H1 (cell line): ENCODE measurements around the gene UMAD1. TPM values are rescaled to one million over a fixed set of nuclear protein-coding genes. Genes with fewer than 3 reads are reported as not detected.

Source experiments
- HDAC2 ChIP-seq, 2 experiments: fragments of 300-600 bp in 1 of 2; sonication (generic) in 1 of 2; IDR thresholded peaks; 2 replicates each; pipeline ENCODE4 v1.6.1; 2011 to 2012; ENCODE audit warnings: low read depth in 2 of 2, low read length in 2 of 2, mild to moderate bottlenecking in 2 of 2, moderate library complexity in 2 of 2, borderline replicate concordance in 1 of 2, inconsistent platforms in 1 of 2
- HDAC6 ChIP-seq: IDR thresholded peaks from one replicate; pipeline ENCODE4 v1.7.1; 2012; ENCODE audit warnings: low read depth, mild to moderate bottlenecking, inconsistent platforms, low read length, moderate library complexity
- polyA plus RNA-seq, 7 experiments: library from polyadenylated mRNA; depleted of rRNA in 3 of 7; stranded (reverse) in 5 of 7; unstranded in 2 of 7; fragments of >200 nt in 5 of 7; fragments of 200-250 nt in 2 of 7; gene quantifications; 1 replicate in 5 of 7; 2 replicates in 1 of 7; 4 replicates in 1 of 7; pipeline versions ENCODE4 v1.2.1 to v1.2.3, GENCODE V29; 2011 to 2013; ENCODE audit warnings: missing spikeins in 2 of 7, mixed read lengths in 2 of 7
- total RNA-seq: library from RNA; stranded (reverse); fragmentation: NEBNext Ultra II Directional; extraction: Animal tissue kit (Norgen Biotek cat#: 25700); gene quantifications from 2 replicates; pipeline ENCODE4 v1.2.1, GENCODE V29; 2021

UMAD1 gene
- total and polyA plus RNA-seq, 2 of the 8 experiments (the other 6 are each of a cell fraction or from before 2014, with no cell fraction given) = 10.4 to 12.3 TPM

DNA sequence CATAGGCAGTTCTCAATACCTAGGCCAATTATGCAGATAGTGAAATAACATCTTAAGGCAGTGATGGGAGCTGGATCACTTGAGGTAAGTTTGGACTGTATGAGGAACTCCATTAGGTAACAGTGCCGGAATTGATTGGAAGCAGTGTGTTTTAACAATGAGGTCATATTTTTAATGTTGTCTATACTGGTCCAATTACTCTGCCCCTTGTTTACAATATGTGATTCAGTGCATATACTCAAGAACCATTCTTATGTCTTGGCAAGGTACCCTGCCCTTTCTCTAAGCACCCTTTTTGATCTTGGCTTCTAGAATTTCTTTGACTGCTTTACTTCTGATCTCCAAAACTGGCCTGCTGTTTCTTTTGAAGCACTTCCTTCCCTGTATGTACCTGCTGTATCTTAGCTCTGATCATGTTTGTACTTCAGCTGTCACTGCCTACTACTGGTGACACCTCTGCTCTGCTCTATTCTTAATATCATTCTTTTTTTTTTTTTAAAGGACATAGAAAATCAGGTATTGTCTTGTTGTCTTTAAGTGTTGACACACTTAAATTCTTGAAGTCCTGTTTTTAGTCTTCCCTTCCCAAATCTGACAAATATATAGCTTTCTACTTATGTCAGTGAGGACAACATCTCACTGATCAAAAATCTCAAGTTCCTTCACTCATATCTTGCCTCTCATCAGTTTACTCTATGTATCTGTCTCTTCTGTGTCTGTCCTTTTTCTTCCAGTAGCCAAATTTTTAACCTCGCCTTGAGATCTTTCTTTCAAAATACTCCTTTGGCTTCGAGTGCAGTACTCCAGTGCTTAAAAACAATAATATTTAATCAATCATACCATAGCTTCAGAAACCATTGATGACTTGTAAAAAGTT lies 124.2 kb downstream of the UMAD1 start (continued):
- no peak for TF ChIP-seq HDAC2 (IDR thresholded peaks at IDR 0.05; ENCODE audit: borderline replicate concordance in 1 of 2, low read depth in 2 of 2, low read length in 2 of 2)
- TF ChIP-seq HDAC6 = no peak
